HepG2 (cell line): ENCODE data around the gene RIPOR3. TPM values are rescaled to one million over a fixed set of nuclear protein-coding genes. Genes with fewer than 3 reads are reported as not detected.

ENCODE experiments used
- ARID2 ChIP-seq: sonication (generic); formaldehyde crosslinking; IDR thresholded peaks from 2 replicates; pipeline ENCODE4 v1.8.1; 2022; ENCODE audit warnings: mild to moderate bottlenecking, missing genetic modification reagents, borderline replicate concordance
- ARID3A ChIP-seq: IDR thresholded peaks from 2 replicates; pipeline ENCODE4 v1.6.1; 2012; ENCODE audit warnings: low read depth, low read length, improper control_type of control experiment
- MIER3 ChIP-seq: IDR thresholded peaks from 2 replicates; pipeline ENCODE4 v1.6.1; 2016; ENCODE audit warnings: missing compliant biosample characterization, borderline replicate concordance
- NR2C2 ChIP-seq: sonication (generic); formaldehyde crosslinking; IDR thresholded peaks from 2 replicates; pipeline ENCODE4 v1.4.0; 2020; ENCODE audit warnings: missing genetic modification reagents, mild to moderate bottlenecking, moderate library complexity, borderline replicate concordance
- PPARG ChIP-seq: conservative IDR thresholded peaks from 2 replicates; pipeline ENCODE4 v1.6.1; 2016; ENCODE audit warnings: missing biosample characterization, missing genetic modification reagents
- RFX5 ChIP-seq: IDR thresholded peaks from 2 replicates; pipeline ENCODE4 v1.6.1; 2011; ENCODE audit warnings: low read depth, low read length, improper control_type of control experiment
- SMAD3 ChIP-seq: sonication (generic); formaldehyde crosslinking; IDR thresholded peaks from 2 replicates; pipeline ENCODE4 v1.4.0; 2020; ENCODE audit warnings: missing genetic modification reagents
- ZBTB7B ChIP-seq: sonication (generic); formaldehyde crosslinking; IDR thresholded peaks from 2 replicates; pipeline ENCODE4 v1.4.0; 2020; ENCODE audit warnings: missing genetic modification reagents
- ZHX2 ChIP-seq, 2 experiments: sonication (generic) in 1 of 2; formaldehyde crosslinking in 1 of 2; IDR thresholded peaks; 2 replicates each; pipeline versions ENCODE4 v1.6.1 to v1.9.0; 2014 to 2022; ENCODE audit warnings: antibody characterized with exemption in 1 of 2, borderline replicate concordance in 1 of 2, inconsistent platforms in 1 of 2, low read depth in 1 of 2, missing genetic modification reagents in 1 of 2
- ZNF335 ChIP-seq: sonication (generic); formaldehyde crosslinking; IDR thresholded peaks from 2 replicates; pipeline ENCODE4 v1.4.0; 2020; ENCODE audit warnings: missing genetic modification reagents
- ZNF564 ChIP-seq: sonication (generic); formaldehyde crosslinking; IDR thresholded peaks from 2 replicates; pipeline ENCODE4 v1.8.1; 2023; ENCODE audit warnings: mild to moderate bottlenecking, missing genetic modification reagents
- polyA plus RNA-seq, 8 experiments: library from polyadenylated mRNA; depleted of rRNA in 3 of 8; stranded (reverse) in 7 of 8; unstranded in 1 of 8; fragments of >200 nt; fragmentation: Illumina TruSeq in 4 of 8; extraction: Trizol in 4 of 8; gene quantifications; 2 replicates each; pipeline versions ENCODE4 v1.2.1 to v1.2.3, GENCODE V29; 2011 to 2016; ENCODE audit warnings: low read depth in 4 of 8, missing spikeins in 1 of 8, mixed read lengths in 1 of 8; ENCODE audit not compliant: insufficient read depth in 1 of 8
- total RNA-seq, 5 experiments: library from RNA; depleted of rRNA; stranded (reverse); fragments of >200 nt; fragmentation: Illumina TruSeq; extraction: Trizol; gene quantifications; 2 replicates each; pipeline ENCODE4 v1.2.3, GENCODE V29; 2016; ENCODE audit warnings: low read depth in 1 of 5
- TF ChIP-seq, protein P1 (sequence below): sonication (generic); formaldehyde crosslinking; IDR thresholded peaks from 2 replicates; pipeline ENCODE4 v1.5.1; 2020; ENCODE audit warnings: mild to moderate bottlenecking, missing genetic modification reagents
- TF ChIP-seq, protein P2 (sequence below): sonication (generic); formaldehyde crosslinking; IDR thresholded peaks from 2 replicates; pipeline ENCODE4 v1.4.0; 2020; ENCODE audit warnings: missing genetic modification reagents; ENCODE audit errors: not compliant biosample characterization
- TF ChIP-seq, protein P3 (sequence below): sonication (generic); formaldehyde crosslinking; IDR thresholded peaks from 2 replicates; pipeline ENCODE4 v1.5.0; 2020; ENCODE audit warnings: missing genetic modification reagents

The RIPOR3 gene
- total and polyA plus RNA-seq, 2 of the 13 experiments (the other 11 are each of a cell fraction or from before 2014, with no cell fraction given): 0.18 TPM; not detected in 1

- TF ChIP-seq ARID3A (no peak; the same call in 1 of the 2 replicates), ARID2 (CRISPR knock-in tag) (0 out of 2 replicates have a peak, but pooled peaks have one; percentile 58), ZNF335 (CRISPR knock-in tag) (peak; percentile 72), MIER3 (CRISPR knock-in tag) (no peak), ZNF564 (CRISPR knock-in tag) (no peak; the same call in 1 of the 2 replicates), ZBTB7B (CRISPR knock-in tag) (peak; percentile 28; the same call in 1 of the 2 replicates), SMAD3 (CRISPR knock-in tag) (0 out of 2 replicates have a peak, but pooled peaks have one; percentile 25), RFX5 (no peak), PPARG (0 out of 2 replicates have a peak, but pooled peaks have one; percentile 10), ZHX2 (IDR thresholded peaks at IDR 0.05; ENCODE audit: low read depth) (0 out of 2 replicates have a peak, but pooled peaks have one; percentile 13), ZHX2 (CRISPR knock-in tag; IDR thresholded peaks at IDR 0.05; ENCODE audit: borderline replicate concordance) (no peak), NR2C2 (CRISPR knock-in tag) (peak; percentile 25; the same call in 1 of the 2 replicates)
- TF ChIP-seq, protein P1, sequence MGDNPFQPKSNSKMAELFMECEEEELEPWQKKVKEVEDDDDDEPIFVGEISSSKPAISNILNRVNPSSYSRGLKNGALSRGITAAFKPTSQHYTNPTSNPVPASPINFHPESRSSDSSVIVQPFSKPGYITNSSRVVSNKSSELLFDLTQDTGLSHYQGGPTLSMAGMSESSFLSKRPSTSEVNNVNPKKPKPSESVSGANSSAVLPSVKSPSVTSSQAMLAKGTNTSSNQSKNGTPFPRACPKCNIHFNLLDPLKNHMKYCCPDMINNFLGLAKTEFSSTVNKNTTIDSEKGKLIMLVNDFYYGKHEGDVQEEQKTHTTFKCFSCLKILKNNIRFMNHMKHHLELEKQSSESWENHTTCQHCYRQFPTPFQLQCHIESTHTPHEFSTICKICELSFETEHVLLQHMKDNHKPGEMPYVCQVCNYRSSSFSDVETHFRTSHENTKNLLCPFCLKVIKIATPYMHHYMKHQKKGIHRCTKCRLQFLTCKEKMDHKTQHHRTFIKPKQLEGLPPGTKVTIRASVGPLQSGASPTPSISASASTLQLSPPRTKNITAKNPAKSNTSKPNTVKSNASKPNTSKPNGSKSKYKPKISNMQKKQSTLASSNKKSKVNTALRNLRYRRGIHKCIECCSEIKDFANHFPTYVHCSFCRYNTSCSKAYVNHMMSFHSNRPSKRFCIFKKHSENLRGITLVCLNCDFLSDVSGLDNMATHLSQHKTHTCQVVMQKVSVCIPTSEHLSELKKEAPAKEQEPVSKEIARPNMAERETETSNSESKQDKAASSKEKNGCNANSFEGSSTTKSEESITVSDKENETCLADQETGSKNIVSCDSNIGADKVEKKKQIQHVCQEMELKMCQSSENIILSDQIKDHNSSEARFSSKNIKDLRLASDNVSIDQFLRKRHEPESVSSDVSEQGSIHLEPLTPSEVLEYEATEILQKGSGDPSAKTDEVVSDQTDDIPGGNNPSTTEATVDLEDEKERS (CRISPR knock-in tag): 0 out of 2 replicates have a peak, but pooled peaks have one; percentile 70
- TF ChIP-seq, protein P2, sequence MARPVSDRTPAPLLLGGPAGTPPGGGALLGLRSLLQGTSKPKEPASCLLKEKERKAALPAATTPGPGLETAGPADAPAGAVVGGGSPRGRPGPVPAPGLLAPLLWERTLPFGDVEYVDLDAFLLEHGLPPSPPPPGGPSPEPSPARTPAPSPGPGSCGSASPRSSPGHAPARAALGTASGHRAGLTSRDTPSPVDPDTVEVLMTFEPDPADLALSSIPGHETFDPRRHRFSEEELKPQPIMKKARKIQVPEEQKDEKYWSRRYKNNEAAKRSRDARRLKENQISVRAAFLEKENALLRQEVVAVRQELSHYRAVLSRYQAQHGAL (CRISPR knock-in tag): no peak
- TF ChIP-seq, protein P3, sequence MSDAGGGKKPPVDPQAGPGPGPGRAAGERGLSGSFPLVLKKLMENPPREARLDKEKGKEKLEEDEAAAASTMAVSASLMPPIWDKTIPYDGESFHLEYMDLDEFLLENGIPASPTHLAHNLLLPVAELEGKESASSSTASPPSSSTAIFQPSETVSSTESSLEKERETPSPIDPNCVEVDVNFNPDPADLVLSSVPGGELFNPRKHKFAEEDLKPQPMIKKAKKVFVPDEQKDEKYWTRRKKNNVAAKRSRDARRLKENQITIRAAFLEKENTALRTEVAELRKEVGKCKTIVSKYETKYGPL (CRISPR knock-in tag): no peak
Measured at GRCh38 chr20:50728981-50729874, 37.9 kb upstream of the RIPOR3 start (continued).
